ENCODE results near the gene WDR93.

DNA sequence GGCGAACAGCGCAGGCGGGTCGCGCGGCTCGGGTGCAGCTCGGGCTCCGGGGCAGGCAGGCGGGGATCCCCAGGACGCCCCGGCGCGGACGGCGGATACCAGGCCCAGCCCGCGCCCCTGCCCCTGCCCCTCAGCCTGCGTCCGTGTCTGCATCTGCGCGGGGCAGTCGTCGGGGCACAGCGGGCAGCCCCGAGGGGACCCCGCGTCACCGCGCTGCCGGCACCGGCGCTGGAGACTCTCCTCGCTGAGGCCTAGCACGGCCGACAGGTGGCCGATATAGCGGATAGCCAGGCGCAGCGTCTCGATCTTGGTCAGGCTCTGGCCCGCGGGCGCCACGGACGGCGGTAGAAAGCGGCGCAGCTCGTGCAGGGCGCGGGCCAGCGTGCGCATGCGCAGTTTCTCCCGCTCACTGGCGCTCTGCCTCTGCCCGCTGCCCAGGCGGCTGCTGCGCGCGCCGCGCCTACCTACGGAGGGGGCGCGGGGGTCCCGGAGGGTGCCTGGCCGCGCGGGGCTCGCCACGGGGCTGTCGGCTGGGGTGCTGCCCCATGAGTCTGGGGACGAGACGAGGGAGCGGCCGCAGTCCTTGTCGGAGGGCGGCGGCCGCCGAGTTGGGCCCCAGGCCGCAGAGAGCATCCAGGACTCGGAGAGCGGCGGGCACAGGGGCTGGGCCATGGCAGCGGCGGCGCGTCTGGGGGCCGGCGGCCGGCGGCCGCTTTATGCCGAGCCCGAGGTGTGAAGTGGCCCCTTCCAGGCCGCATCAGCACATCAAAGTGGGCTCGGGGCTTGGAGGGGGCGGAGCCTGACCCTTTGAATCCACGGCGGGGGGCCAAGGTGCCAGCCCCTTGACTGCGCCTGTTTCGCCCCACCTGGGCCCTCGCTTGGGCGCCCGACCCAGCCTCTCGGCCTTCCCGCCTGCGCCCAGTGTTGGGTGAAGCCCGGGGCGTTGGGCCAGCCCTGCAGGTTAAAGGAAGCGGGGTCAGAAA, 60.2 kb downstream of the WDR93 start, which contains the start of gene MESP1:
- TF ChIP-seq, protein P1, sequence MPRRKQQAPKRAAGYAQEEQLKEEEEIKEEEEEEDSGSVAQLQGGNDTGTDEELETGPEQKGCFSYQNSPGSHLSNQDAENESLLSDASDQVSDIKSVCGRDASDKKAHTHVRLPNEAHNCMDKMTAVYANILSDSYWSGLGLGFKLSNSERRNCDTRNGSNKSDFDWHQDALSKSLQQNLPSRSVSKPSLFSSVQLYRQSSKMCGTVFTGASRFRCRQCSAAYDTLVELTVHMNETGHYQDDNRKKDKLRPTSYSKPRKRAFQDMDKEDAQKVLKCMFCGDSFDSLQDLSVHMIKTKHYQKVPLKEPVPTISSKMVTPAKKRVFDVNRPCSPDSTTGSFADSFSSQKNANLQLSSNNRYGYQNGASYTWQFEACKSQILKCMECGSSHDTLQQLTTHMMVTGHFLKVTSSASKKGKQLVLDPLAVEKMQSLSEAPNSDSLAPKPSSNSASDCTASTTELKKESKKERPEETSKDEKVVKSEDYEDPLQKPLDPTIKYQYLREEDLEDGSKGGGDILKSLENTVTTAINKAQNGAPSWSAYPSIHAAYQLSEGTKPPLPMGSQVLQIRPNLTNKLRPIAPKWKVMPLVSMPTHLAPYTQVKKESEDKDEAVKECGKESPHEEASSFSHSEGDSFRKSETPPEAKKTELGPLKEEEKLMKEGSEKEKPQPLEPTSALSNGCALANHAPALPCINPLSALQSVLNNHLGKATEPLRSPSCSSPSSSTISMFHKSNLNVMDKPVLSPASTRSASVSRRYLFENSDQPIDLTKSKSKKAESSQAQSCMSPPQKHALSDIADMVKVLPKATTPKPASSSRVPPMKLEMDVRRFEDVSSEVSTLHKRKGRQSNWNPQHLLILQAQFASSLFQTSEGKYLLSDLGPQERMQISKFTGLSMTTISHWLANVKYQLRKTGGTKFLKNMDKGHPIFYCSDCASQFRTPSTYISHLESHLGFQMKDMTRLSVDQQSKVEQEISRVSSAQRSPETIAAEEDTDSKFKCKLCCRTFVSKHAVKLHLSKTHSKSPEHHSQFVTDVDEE (CRISPR knock-in tag; IDR thresholded peaks at IDR 0.05), result no peak
- TF ChIP-seq ARNTL (CRISPR knock-in tag; IDR thresholded peaks at IDR 0.05; ENCODE audit: borderline replicate concordance, low read depth), result no peak
- 0 out of 2 replicates have a peak, but pooled peaks have one; percentile 25 for TF ChIP-seq ZFP3 (CRISPR knock-in tag; IDR thresholded peaks at IDR 0.05)
- TF ChIP-seq RARB (CRISPR knock-in tag; IDR thresholded peaks at IDR 0.05), result no peak
- TF ChIP-seq, protein P2, sequence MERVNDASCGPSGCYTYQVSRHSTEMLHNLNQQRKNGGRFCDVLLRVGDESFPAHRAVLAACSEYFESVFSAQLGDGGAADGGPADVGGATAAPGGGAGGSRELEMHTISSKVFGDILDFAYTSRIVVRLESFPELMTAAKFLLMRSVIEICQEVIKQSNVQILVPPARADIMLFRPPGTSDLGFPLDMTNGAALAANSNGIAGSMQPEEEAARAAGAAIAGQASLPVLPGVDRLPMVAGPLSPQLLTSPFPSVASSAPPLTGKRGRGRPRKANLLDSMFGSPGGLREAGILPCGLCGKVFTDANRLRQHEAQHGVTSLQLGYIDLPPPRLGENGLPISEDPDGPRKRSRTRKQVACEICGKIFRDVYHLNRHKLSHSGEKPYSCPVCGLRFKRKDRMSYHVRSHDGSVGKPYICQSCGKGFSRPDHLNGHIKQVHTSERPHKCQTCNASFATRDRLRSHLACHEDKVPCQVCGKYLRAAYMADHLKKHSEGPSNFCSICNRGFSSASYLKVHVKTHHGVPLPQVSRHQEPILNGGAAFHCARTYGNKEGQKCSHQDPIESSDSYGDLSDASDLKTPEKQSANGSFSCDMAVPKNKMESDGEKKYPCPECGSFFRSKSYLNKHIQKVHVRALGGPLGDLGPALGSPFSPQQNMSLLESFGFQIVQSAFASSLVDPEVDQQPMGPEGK (CRISPR knock-in tag; IDR thresholded peaks at IDR 0.05; ENCODE audit: borderline replicate concordance), result no peak
- TF ChIP-seq ZNF565 (CRISPR knock-in tag; conservative IDR thresholded peaks at IDR 0.05; ENCODE audit: low read depth), result no peak
- no peak for TF ChIP-seq TCF4 (CRISPR knock-in tag; IDR thresholded peaks at IDR 0.05; ENCODE audit: borderline replicate concordance)
- no peak for TF ChIP-seq ZNF8 (CRISPR knock-in tag; IDR thresholded peaks at IDR 0.05)
- TF ChIP-seq GLIS3 (CRISPR knock-in tag; IDR thresholded peaks at IDR 0.05), result no peak
- TF ChIP-seq SNAI2 (CRISPR knock-in tag; IDR thresholded peaks at IDR 0.05), result no peak; the same call in 1 of the 2 replicates
- TF ChIP-seq, protein P3, sequence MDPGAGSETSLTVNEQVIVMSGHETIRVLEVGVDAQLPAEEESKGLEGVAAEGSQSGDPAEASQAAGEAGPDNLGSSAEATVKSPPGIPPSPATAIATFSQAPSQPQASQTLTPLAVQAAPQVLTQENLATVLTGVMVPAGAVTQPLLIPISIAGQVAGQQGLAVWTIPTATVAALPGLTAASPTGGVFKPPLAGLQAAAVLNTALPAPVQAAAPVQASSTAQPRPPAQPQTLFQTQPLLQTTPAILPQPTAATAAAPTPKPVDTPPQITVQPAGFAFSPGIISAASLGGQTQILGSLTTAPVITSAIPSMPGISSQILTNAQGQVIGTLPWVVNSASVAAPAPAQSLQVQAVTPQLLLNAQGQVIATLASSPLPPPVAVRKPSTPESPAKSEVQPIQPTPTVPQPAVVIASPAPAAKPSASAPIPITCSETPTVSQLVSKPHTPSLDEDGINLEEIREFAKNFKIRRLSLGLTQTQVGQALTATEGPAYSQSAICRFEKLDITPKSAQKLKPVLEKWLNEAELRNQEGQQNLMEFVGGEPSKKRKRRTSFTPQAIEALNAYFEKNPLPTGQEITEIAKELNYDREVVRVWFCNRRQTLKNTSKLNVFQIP (CRISPR knock-in tag; IDR thresholded peaks at IDR 0.05; ENCODE audit: borderline replicate concordance, low read depth), result no peak

Data from SK-N-SH treated with all-trans-retinoic acid at 6 μM for 48 hours (cell line).